ENCODE data around the gene NPTN. TPM values are rescaled to one million over a fixed set of nuclear protein-coding genes. Genes with fewer than 3 reads are reported as not detected.

The NPTN gene
- total and polyA plus RNA-seq, 2 of the 13 experiments (the other 11 are each of a cell fraction or from before 2014, with no cell fraction given), result 78.0 to 110 TPM

GRCh38 chr15:73600413-73601335 is 32.5 kb downstream of the NPTN start:
- no peaks in the 10 kb centered on the region for H3K27me3 ChIP-seq (ENCODE audit: control insufficient read depth in 1 of 2, insufficient read depth in 2 of 2, low read length in 2 of 2)
- ATAC-seq, result no peak
- no peak overlapping the region for H3K27ac ChIP-seq (ENCODE audit: extremely low read length, insufficient read depth, low read length)
- H3K4me1 ChIP-seq (ENCODE audit: insufficient read depth, low read length), result peaks cover 54% of the 10 kb centered on the region
- FAIRE-seq, result no peak
- no peak for DNase-seq (ENCODE audit: low spot score)
- ChIA-PET CTCF (ENCODE audit: low intra/inter-chr PET ratio, low total read pairs) (no interaction called here), POLR2A (interaction anchor here (1.5 to 2.6 kb wide), 2 partner anchors 30 to 33 kb away, joined by 7 to 16 read pairs; partner anchors contain the start of gene NPTN)
- 95% methylated on average over 5 of the region's 5 CpGs for WGBS (ENCODE audit: low lambda C conversion rate)
- no peak overlapping the region for H3K4me2 ChIP-seq (ENCODE audit: low read depth, low read length)
- intact Hi-C loops (cut with micrococcal nuclease; ENCODE audit: unreplicated experiment) (no loop called here), in situ Hi-C loops (cut with HindIII; ENCODE audit: extremely low pct_ligation_motif_present, low pct_unique_long_range_greater_than_20kb) (no loop called here)
- H3K36me3 ChIP-seq (replicated peaks in 1 of 2; ENCODE audit: control insufficient read depth in 1 of 2, insufficient read depth in 2 of 2, low read length in 2 of 2), result no peaks in the 10 kb centered on the region; a peak in 2 of 5 replicates
- H3K79me2 ChIP-seq (ENCODE audit: insufficient read depth, low read length), result peaks cover 91% of the 10 kb centered on the region
- no peaks in the 10 kb centered on the region for H3K9me3 ChIP-seq (ENCODE audit: low read length)
- H4K20me1 ChIP-seq (ENCODE audit: insufficient read depth, low read length), result peaks cover 28% of the 10 kb centered on the region
- H3K4me3 ChIP-seq (replicated peaks in 1 of 3; ENCODE audit: insufficient read depth in 1 of 3, low read depth in 2 of 3, low read length in 3 of 3), result no peak overlapping the region
- no peak overlapping the region for H3K9ac ChIP-seq (ENCODE audit: insufficient read depth, low read depth, low read length)
- TF ChIP-seq ZNF256 (CRISPR knock-in tag; conservative IDR thresholded peaks at IDR 0.05) (no peak), GATAD1 (CRISPR knock-in tag; IDR thresholded peaks at IDR 0.05) (no peak), CBX1 (IDR thresholded peaks at IDR 0.05; ENCODE audit: low read depth) (no peak), ZNF563 (CRISPR knock-in tag; IDR thresholded peaks at IDR 0.05) (no peak), ONECUT2 (CRISPR knock-in tag; IDR thresholded peaks at IDR 0.05) (no peak), ZNF672 (CRISPR knock-in tag; IDR thresholded peaks at IDR 0.05) (no peak)
- H2AFZ ChIP-seq (ENCODE audit: low read length), result no peak overlapping the region
- no TSS peak for BruUV-seq (replicated peaks)

- H3K4me2 ChIP-seq (ENCODE audit: low read depth, low read length), result no peak overlapping the region
- no peaks in the 10 kb centered on the region; a peak in 2 of 5 replicates for H3K36me3 ChIP-seq (replicated peaks in 1 of 2; ENCODE audit: control insufficient read depth in 1 of 2, insufficient read depth in 2 of 2, low read length in 2 of 2)
- peaks cover 28% of the 10 kb centered on the region for H4K20me1 ChIP-seq (ENCODE audit: insufficient read depth, low read length)
- no peak overlapping the region for H2AFZ ChIP-seq (ENCODE audit: low read length)
- intact Hi-C loops (cut with micrococcal nuclease; ENCODE audit: unreplicated experiment), result no loop called here
- ATAC-seq, result no peak
- ChIA-PET POLR2A (interaction anchor here (0.9 kb wide), 1 partner anchor 35 kb away, joined by 3 read pairs; no protein-coding TSS in a partner anchor), CTCF (ENCODE audit: low intra/inter-chr PET ratio, low total read pairs) (no interaction called here)
- no peak overlapping the region for H3K27ac ChIP-seq (ENCODE audit: extremely low read length, insufficient read depth, low read length)
- DNase-seq (ENCODE audit: low spot score), result no peak
- peaks cover 56% of the 10 kb centered on the region for H3K4me1 ChIP-seq (ENCODE audit: insufficient read depth, low read length)
- H3K9me3 ChIP-seq (ENCODE audit: low read length), result no peaks in the 10 kb centered on the region
- in situ Hi-C loops (cut with HindIII; ENCODE audit: extremely low pct_ligation_motif_present, low pct_unique_long_range_greater_than_20kb), result no loop called here
- 93% methylated on average over 1 of the region's 1 CpG for WGBS (ENCODE audit: low lambda C conversion rate)
- H3K79me2 ChIP-seq (ENCODE audit: insufficient read depth, low read length), result peaks cover 91% of the 10 kb centered on the region
- no peak for FAIRE-seq
- no peak overlapping the region for H3K9ac ChIP-seq (ENCODE audit: insufficient read depth, low read depth, low read length)
- no peak overlapping the region for H3K4me3 ChIP-seq (replicated peaks in 1 of 3; ENCODE audit: insufficient read depth in 1 of 3, low read depth in 2 of 3, low read length in 3 of 3)
- no peaks in the 10 kb centered on the region for H3K27me3 ChIP-seq (ENCODE audit: control insufficient read depth in 1 of 2, insufficient read depth in 2 of 2, low read length in 2 of 2)
- no TSS peak for BruUV-seq (replicated peaks)
- TF ChIP-seq HNF1A (IDR thresholded peaks at IDR 0.05; ENCODE audit: low read depth) (no peak), HNF1A (CRISPR knock-in tag; IDR thresholded peaks at IDR 0.05; ENCODE audit: borderline replicate concordance) (no peak), ZC3H13 (CRISPR knock-in tag; IDR thresholded peaks at IDR 0.05) (no peak), RBM39 (IDR thresholded peaks at IDR 0.05; ENCODE audit: low read depth, low read length, poor library complexity, severe bottlenecking) (no peak), ZNF768 (CRISPR knock-in tag; IDR thresholded peaks at IDR 0.05) (no peak), PATZ1 (CRISPR knock-in tag; IDR thresholded peaks at IDR 0.05) (no peak)
Measured at GRCh38 chr15:73599934-73600333, 33.3 kb downstream of the NPTN start.

Data from HepG2 (cell line).